Breast epithelium (tissue), 3 donors: ENCODE measurements around the gene CNTN1.

ENCODE experiments used
- CTCF ChIP-seq, 3 donors: fragments of 450-650 bp; IDR thresholded peaks; one replicate each; pipeline ENCODE4 v1.5.1; 2016 to 2017; ENCODE audit warnings: antibody characterized with exemption in 3 of 3, mild to moderate bottlenecking in 3 of 3, moderate library complexity in 3 of 3
- POLR2A ChIP-seq: fragments of 450-650 bp; IDR thresholded peaks from one replicate; pipeline ENCODE4 v1.6.1; 2016; ENCODE audit warnings: antibody characterized with exemption, mild to moderate bottlenecking, moderate library complexity

GRCh38 chr12:40988355-40988754 is 296.1 kb downstream of the CNTN1 start:
- TF ChIP-seq CTCF (IDR thresholded peaks at IDR 0.05) (no peak), POLR2A (no peak)
